ENCODE data around the gene IFNL3. TPM values are rescaled to one million over a fixed set of nuclear protein-coding genes. Genes with fewer than 3 reads are reported as not detected.

The IFNL3 gene
- total and polyA plus RNA-seq, 9 of the 15 experiments (the other 6 are each of a cell fraction or from before 2014, with no cell fraction given): not detected

DNA sequence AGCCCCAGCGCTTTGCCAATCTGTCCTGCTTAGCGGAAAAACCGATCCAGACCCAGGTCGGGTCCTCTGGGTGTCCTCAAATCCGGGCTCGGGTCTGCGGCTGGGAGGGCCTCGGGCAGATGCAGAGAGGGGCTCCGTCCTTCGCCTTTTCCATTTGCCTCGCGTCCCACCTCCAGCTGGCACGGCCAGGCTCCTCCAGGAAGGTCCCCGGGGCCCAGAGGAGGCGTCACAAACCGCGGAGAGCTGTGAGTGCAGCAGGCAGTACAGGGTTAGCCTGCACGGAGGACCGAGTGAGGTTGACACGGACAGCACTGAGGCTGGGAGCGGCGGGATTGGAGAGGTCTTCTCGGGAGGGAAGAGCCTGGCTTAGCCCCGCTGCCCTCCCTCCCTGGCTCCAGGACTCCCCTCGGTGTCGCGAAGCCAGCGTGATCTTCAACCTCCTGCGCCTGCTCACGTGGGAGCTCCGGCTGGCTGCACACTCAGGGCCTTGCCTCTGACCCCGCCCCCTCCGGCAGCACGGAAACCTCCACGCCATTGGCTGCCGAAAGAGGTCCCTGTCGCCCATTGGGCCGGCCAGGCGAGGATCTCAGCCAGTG lies 20.6 kb upstream of the IFNL3 start (continued):
- TF ChIP-seq ZNF407 (IDR thresholded peaks at IDR 0.05; ENCODE audit: low read depth) (no peak), KDM4B (IDR thresholded peaks at IDR 0.05; ENCODE audit: borderline replicate concordance in 2 of 2, low read depth in 1 of 2) (no peak), MYC (IDR thresholded peaks at IDR 0.05; ENCODE audit: low read depth, low read length) (no peak), MYC (CRISPR knock-in tag; IDR thresholded peaks at IDR 0.05; ENCODE audit: borderline replicate concordance, low read depth) (no peak), EP400 (IDR thresholded peaks at IDR 0.05) (no peak), NR2C2 (CRISPR knock-in tag; IDR thresholded peaks at IDR 0.05) (no peak), NR2C2 (tag; IDR thresholded peaks at IDR 0.05) (no peak), CBFA2T3 (IDR thresholded peaks at IDR 0.05) (no peak), SP1 (CRISPR knock-in tag; IDR thresholded peaks at IDR 0.05) (no peak)
- TF ChIP-seq, protein P1, sequence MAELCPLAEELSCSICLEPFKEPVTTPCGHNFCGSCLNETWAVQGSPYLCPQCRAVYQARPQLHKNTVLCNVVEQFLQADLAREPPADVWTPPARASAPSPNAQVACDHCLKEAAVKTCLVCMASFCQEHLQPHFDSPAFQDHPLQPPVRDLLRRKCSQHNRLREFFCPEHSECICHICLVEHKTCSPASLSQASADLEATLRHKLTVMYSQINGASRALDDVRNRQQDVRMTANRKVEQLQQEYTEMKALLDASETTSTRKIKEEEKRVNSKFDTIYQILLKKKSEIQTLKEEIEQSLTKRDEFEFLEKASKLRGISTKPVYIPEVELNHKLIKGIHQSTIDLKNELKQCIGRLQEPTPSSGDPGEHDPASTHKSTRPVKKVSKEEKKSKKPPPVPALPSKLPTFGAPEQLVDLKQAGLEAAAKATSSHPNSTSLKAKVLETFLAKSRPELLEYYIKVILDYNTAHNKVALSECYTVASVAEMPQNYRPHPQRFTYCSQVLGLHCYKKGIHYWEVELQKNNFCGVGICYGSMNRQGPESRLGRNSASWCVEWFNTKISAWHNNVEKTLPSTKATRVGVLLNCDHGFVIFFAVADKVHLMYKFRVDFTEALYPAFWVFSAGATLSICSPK (IDR thresholded peaks at IDR 0.05; ENCODE audit: borderline replicate concordance): no peak
